Keratinocyte (primary cell): ENCODE results near the gene FNIP2.
"Not testable (repeated sequence)": the region's sequence is repeated elsewhere in the genome, so short reads cannot be mapped to it uniquely, and the experiment has no call there.

Experiments used
- CTCF ChIP-seq, 3 experiments: IDR thresholded peaks in 1 of 3; conservative IDR thresholded peaks in 1 of 3; optimal IDR thresholded peaks in 1 of 3; 2 replicates in 2 of 3; 3 replicates in 1 of 3; pipeline versions ENCODE3 to v1.5.1; 2011; ENCODE audit warnings: low read length in 3 of 3, mild to moderate bottlenecking in 3 of 3, moderate library complexity in 2 of 3, control low read depth in 1 of 3, inconsistent platforms in 1 of 3; ENCODE audit not compliant: insufficient read depth in 2 of 3; ENCODE audit errors: extremely low read depth in 1 of 3
- EZH2 ChIP-seq: IDR thresholded peaks from one replicate; pipeline ENCODE4 v1.6.1; 2012; ENCODE audit warnings: inconsistent platforms, mild to moderate bottlenecking, low read length, moderate library complexity

GRCh38 chr4:158809208-158809607 is 40.4 kb downstream of the FNIP2 start:
- TF ChIP-seq CTCF (optimal IDR thresholded peaks at IDR 0.05 in 1 of 3, IDR thresholded peaks at IDR 0.05 in 1 of 3, conservative IDR thresholded peaks at IDR 0.05 in 1 of 3; ENCODE audit: extremely low read depth in 1 of 3, insufficient read depth in 2 of 3, low read length in 3 of 3); EZH2: not testable (repeated sequence)
